ENCODE data around the gene PRR33. TPM values are rescaled to one million over a fixed set of nuclear protein-coding genes. Genes with fewer than 3 reads are reported as not detected.

The PRR33 gene
- total and polyA plus RNA-seq, 9 donors: 0.01 TPM; not detected in 8

- intact Hi-C loops (cut with DNase I): loop anchor here in 2 of 4 donors (1.0 to 10.0 kb wide), 2 partner anchors 27 to 218 kb away; partner anchors contain the start of gene KRTAP5-6 (in 1 of the 2)
- Histone ChIP-seq H3K27ac (no peak overlapping the region), H3K4me1 (ENCODE audit: insufficient read depth) (peaks cover 6% of the 10 kb centered on the region), H3K4me3 (no peak overlapping the region), H3K9me3 (no peaks in the 10 kb centered on the region), H3K27me3 (no peaks in the 10 kb centered on the region), H3K36me3 (no peaks in the 10 kb centered on the region)
- WGBS, 3 donors: 85 to 91% (median 89%) methylated on average over 13 of the region's 13 CpGs
- TF ChIP-seq EP300 (IDR thresholded peaks at IDR 0.05): no peak
- TF ChIP-seq POLR2A (IDR thresholded peaks at IDR 0.05): no peak
- TF ChIP-seq CTCF (IDR thresholded peaks at IDR 0.05): no peak
- DNase-seq: no peak
Measured at GRCh38 chr11:1912289-1912878, 20.7 kb upstream of the PRR33 start.

GRCh38 chr11:1909524-1909923, 17.8 kb upstream of the PRR33 start:
- Histone ChIP-seq H3K36me3 (no peaks in the 10 kb centered on the region), H3K27ac (no peak overlapping the region), H3K27me3 (no peaks in the 10 kb centered on the region), H3K4me1 (ENCODE audit: insufficient read depth) (peaks cover 11% of the 10 kb centered on the region), H3K9me3 (no peaks in the 10 kb centered on the region), H3K4me3 (no peak overlapping the region)
- no peak for TF ChIP-seq POLR2A (IDR thresholded peaks at IDR 0.05)
- no peak for TF ChIP-seq CTCF (IDR thresholded peaks at IDR 0.05)
- no peak for TF ChIP-seq EP300 (IDR thresholded peaks at IDR 0.05)
- DNase-seq: peak in 1 of 5 donors; percentile 2
- 89 to 92% (median 90%) methylated on average over 7 of the region's 7 CpGs for WGBS, 3 donors
- intact Hi-C loops (cut with DNase I): loop anchor here in 1 of 4 donors (5.0 kb wide), 1 partner anchor 1202 kb away; the partner anchor contains the start of gene EPS8L2

GRCh38 chr11:1908618-1909017, 16.9 kb upstream of the PRR33 start:
- intact Hi-C loops (cut with DNase I): loop anchor here in 1 of 4 donors (5.0 kb wide), 1 partner anchor 1201 kb away; the partner anchor contains the start of gene EPS8L2
- H3K27me3 ChIP-seq: no peaks in the 10 kb centered on the region
- no peak overlapping the region for H3K4me3 ChIP-seq
- no peak overlapping the region for H3K27ac ChIP-seq
- H3K36me3 ChIP-seq: no peaks in the 10 kb centered on the region
- TF ChIP-seq CTCF (IDR thresholded peaks at IDR 0.05): no peak
- no peak for TF ChIP-seq EP300 (IDR thresholded peaks at IDR 0.05)
- TF ChIP-seq POLR2A (IDR thresholded peaks at IDR 0.05): no peak
- 2 to 4% (median 3%) methylated on average over 9 of the region's 9 CpGs for WGBS, 3 donors
- H3K4me1 ChIP-seq (ENCODE audit: insufficient read depth): peaks cover 11% of the 10 kb centered on the region
- DNase-seq: peak in 1 of 5 donors; percentile 6
- no peaks in the 10 kb centered on the region for H3K9me3 ChIP-seq

GRCh38 chr11:1906611-1907423, 15.1 kb upstream of the PRR33 start:
- Histone ChIP-seq H3K27me3 (no peaks in the 10 kb centered on the region), H3K36me3 (no peaks in the 10 kb centered on the region), H3K4me3 (no peak overlapping the region), H3K4me1 (ENCODE audit: insufficient read depth) (peaks cover 11% of the 10 kb centered on the region), H3K9me3 (no peaks in the 10 kb centered on the region), H3K27ac (peak overlapping the region in 1 of 2 donors; percentile 49)
- 35 to 42% (median 35%) methylated on average over 14 of the region's 14 CpGs for WGBS, 3 donors
- DNase-seq: peak in 2 of 5 donors; percentile 16 to 48
- intact Hi-C loops (cut with DNase I): loop anchor here in 1 of 4 donors (5.0 kb wide), 1 partner anchor 1200 kb away; the partner anchor contains the start of gene EPS8L2
- no peak for TF ChIP-seq POLR2A (IDR thresholded peaks at IDR 0.05)
- TF ChIP-seq EP300 (IDR thresholded peaks at IDR 0.05): no peak
- TF ChIP-seq CTCF (IDR thresholded peaks at IDR 0.05): no peak
